SK-N-SH (cell line): ENCODE data around the gene CCDC87. TPM values are rescaled to one million over a fixed set of nuclear protein-coding genes. Genes with fewer than 3 reads are reported as not detected.

ENCODE experiments used
- CTCF ChIA-PET: fragments of 300-600, 350-600 bp; formaldehyde crosslinking; extraction: SDS; loops from one replicate; lab custom pipeline; 2021; lab: Yijun Ruan, JAX
- POLR2A ChIA-PET: fragments of 350-600 bp; sonication (Branson Sonifier 250); formaldehyde crosslinking; extraction: SDS; loops from one replicate; lab custom pipeline; 2020; ENCODE audit warnings: antibody characterized with exemption, inconsistent platforms; lab: Yijun Ruan, JAX
- DNase-seq: peaks from one replicate; pipeline ENCODE4 v3.0.0; 2012
- H2AFZ ChIP-seq: fragments of 200-600 bp; sonication (generic); 2 replicates; pipeline ENCODE4 v1.8.1; 2016; ENCODE audit warnings: antibody characterized with exemption, mild to moderate bottlenecking, low read depth
- H3F3A ChIP-seq: fragments of 200-600 bp; sonication (generic); replicated peaks from 2 replicates; pipeline ENCODE3; 2016; ENCODE audit warnings: antibody characterized with exemption, mild to moderate bottlenecking; ENCODE audit not compliant: insufficient read depth
- H3K27ac ChIP-seq, 2 experiments: fragments of 200-500 bp in 1 of 2; fragments of 200-600 bp in 1 of 2; sonication (Bioruptor generic) in 1 of 2; sonication (generic), shearing (Covaris generic) in 1 of 2; 2 replicates each; pipeline versions ENCODE4 v1.5.1 to v1.6.1; 2014 to 2016; ENCODE audit warnings: low read depth in 2 of 2, inconsistent platforms in 1 of 2, low read length in 1 of 2, mild to moderate bottlenecking in 1 of 2, mixed read lengths in 1 of 2
- H3K27me3 ChIP-seq: fragments of 200-600 bp; sonication (generic), shearing (Covaris generic); 2 replicates; pipeline ENCODE4 v1.6.1; 2016; ENCODE audit warnings: mixed run types; ENCODE audit not compliant: insufficient read depth
- H3K36me3 ChIP-seq, 2 experiments: fragments of 200-500 bp in 1 of 2; fragments of 200-600 bp in 1 of 2; sonication (Bioruptor generic) in 1 of 2; sonication (generic) in 1 of 2; replicated peaks in 1 of 2; 2 replicates each; pipeline versions ENCODE3 to v1.5.1; 2014 to 2016; ENCODE audit warnings: low read length in 1 of 2, mild to moderate bottlenecking in 1 of 2; ENCODE audit not compliant: insufficient read depth in 2 of 2, control insufficient read depth in 1 of 2
- H3K4me1 ChIP-seq, 2 experiments: fragments of 200-500 bp in 1 of 2; fragments of 200-600 bp in 1 of 2; sonication (Bioruptor generic) in 1 of 2; sonication (generic), shearing (Covaris generic) in 1 of 2; 2 replicates each; pipeline versions ENCODE4 v1.5.1 to v1.6.1; 2014 to 2016; ENCODE audit warnings: low read depth in 1 of 2, low read length in 1 of 2, mixed run types in 1 of 2; ENCODE audit not compliant: insufficient read depth in 2 of 2, control insufficient read depth in 1 of 2
- H3K4me2 ChIP-seq: fragments of 200-600 bp; sonication (generic), shearing (Covaris generic); 2 replicates; pipeline ENCODE4 v1.6.1; 2017; ENCODE audit warnings: mixed run types
- H3K4me3 ChIP-seq, 2 experiments: fragments of 200-500 bp in 1 of 2; fragments of 200-600 bp in 1 of 2; sonication (Bioruptor generic) in 1 of 2; sonication (generic), shearing (Covaris generic) in 1 of 2; 2 replicates each; pipeline versions ENCODE4 v1.5.1 to v1.8.1; 2014 to 2016; ENCODE audit warnings: low read depth in 2 of 2, inconsistent platforms in 1 of 2, low read length in 1 of 2, mild to moderate bottlenecking in 1 of 2, mixed read lengths in 1 of 2, moderate library complexity in 1 of 2
- H3K79me2 ChIP-seq: fragments of 200-600 bp; sonication (generic); 2 replicates; pipeline ENCODE4 v1.8.1; 2017; ENCODE audit warnings: mild to moderate bottlenecking; ENCODE audit not compliant: insufficient read depth
- H3K9ac ChIP-seq: fragments of 200-600 bp; sonication (generic); 2 replicates; pipeline ENCODE4 v1.6.1; 2017; ENCODE audit warnings: mixed run types
- H3K9me2 ChIP-seq: fragments of 200-600 bp; sonication (generic); 2 replicates; pipeline ENCODE4 v1.6.1; 2017; ENCODE audit warnings: mixed run types
- H3K9me3 ChIP-seq: fragments of 200-600 bp; sonication (generic); 2 replicates; pipeline ENCODE4 v1.6.1; 2017; ENCODE audit warnings: mixed run types, mild to moderate bottlenecking, moderate library complexity
- H4K20me1 ChIP-seq: fragments of 200-600 bp; sonication (generic); 2 replicates; pipeline ENCODE4 v1.6.1; 2017; ENCODE audit warnings: mild to moderate bottlenecking, mixed run types; ENCODE audit not compliant: insufficient read depth
- CHD2 ChIP-seq: fragments of 150-350 bp; IDR thresholded peaks from 2 replicates; pipeline ENCODE4 v1.6.1; 2018; ENCODE audit warnings: low read length; ENCODE audit not compliant: partially characterized antibody
- EP300 ChIP-seq, 2 experiments: IDR thresholded peaks; 2 replicates each; pipeline versions ENCODE4 v1.4.0 to v1.6.1; 2012; ENCODE audit warnings: borderline replicate concordance in 1 of 2, low read depth in 1 of 2, low read length in 1 of 2
- EZH2phosphoT487 ChIP-seq: fragments of 200-600 bp; sonication (generic); IDR thresholded peaks from 2 replicates; pipeline ENCODE4 v1.6.1; 2017; ENCODE audit warnings: low read depth, mixed run types, mild to moderate bottlenecking, antibody characterized with exemption, moderate library complexity, borderline replicate concordance
- FOSL2 ChIP-seq: IDR thresholded peaks from 2 replicates; pipeline ENCODE4 v1.4.0; 2012; ENCODE audit warnings: low read depth, mild to moderate bottlenecking, moderate library complexity, borderline replicate concordance
- MEF2A ChIP-seq: IDR thresholded peaks from 2 replicates; pipeline ENCODE4 v1.4.0; 2012; ENCODE audit warnings: low read depth, borderline replicate concordance
- MXI1 ChIP-seq: IDR thresholded peaks from 2 replicates; pipeline ENCODE4 v1.6.1; 2012; ENCODE audit warnings: mild to moderate bottlenecking, low read depth, low read length, improper control_type of control experiment
- NRF1 ChIP-seq: IDR thresholded peaks from 2 replicates; pipeline ENCODE4 v1.6.1; 2012; ENCODE audit warnings: low read depth, mild to moderate bottlenecking, low read length
- POLR2AphosphoS5 ChIP-seq: IDR thresholded peaks from 2 replicates; pipeline ENCODE4 v1.6.1; 2012; ENCODE audit warnings: low read depth, low read length
- RAD21 ChIP-seq: IDR thresholded peaks from 2 replicates; pipeline ENCODE4 v1.6.1; 2012; ENCODE audit warnings: mild to moderate bottlenecking, low read length
- RCOR1 ChIP-seq: fragments of 150-350 bp; IDR thresholded peaks from 2 replicates; pipeline ENCODE4 v1.6.1; 2017; ENCODE audit warnings: antibody characterized with exemption, low read length
- SMC3 ChIP-seq: IDR thresholded peaks from 2 replicates; pipeline ENCODE4 v1.6.1; 2012; ENCODE audit warnings: low read depth, low read length, improper control_type of control experiment
- TAF1 ChIP-seq: IDR thresholded peaks from 2 replicates; pipeline ENCODE4 v1.6.1; 2012; ENCODE audit warnings: low read depth, mild to moderate bottlenecking, low read length, moderate library complexity, borderline replicate concordance
- WGBS: methylation state at CpG from one replicate; pipeline ENCODE4 v1.1.6; 2017; ENCODE audit warnings: low lambda C conversion rate; 5-methylcytosine and 5-hydroxymethylcytosine counted together
- polyA plus RNA-seq, 3 experiments: library from polyadenylated mRNA; depleted of rRNA; stranded (reverse); fragments of >200 nt; gene quantifications; 2 replicates each; pipeline ENCODE4 v1.2.3, GENCODE V29; 2012
- TF ChIP-seq, protein P1 (sequence below): IDR thresholded peaks from 2 replicates; pipeline ENCODE4 v1.4.0; 2012; ENCODE audit warnings: low read depth, borderline replicate concordance
- TF ChIP-seq, protein P2 (sequence below): IDR thresholded peaks from 2 replicates; pipeline ENCODE4; 2012
- TF ChIP-seq, protein P3 (sequence below): IDR thresholded peaks from 2 replicates; pipeline ENCODE4 v1.6.1; 2012; ENCODE audit warnings: mild to moderate bottlenecking, low read depth, low read length, moderate library complexity
- TF ChIP-seq, protein P4 (sequence below): IDR thresholded peaks from 2 replicates; pipeline ENCODE4 v1.4.0; 2012; ENCODE audit warnings: low read depth, borderline replicate concordance
- TF ChIP-seq, protein P5 (sequence below): fragments of 150-350 bp; IDR thresholded peaks from 2 replicates; pipeline ENCODE4 v1.6.1; 2016; ENCODE audit warnings: mild to moderate bottlenecking, low read depth, low read length

CCDC87 gene
- polyA plus RNA-seq, 1 of the 3 experiments (the other 2 are of a cell fraction): 0.21 TPM

DNA sequence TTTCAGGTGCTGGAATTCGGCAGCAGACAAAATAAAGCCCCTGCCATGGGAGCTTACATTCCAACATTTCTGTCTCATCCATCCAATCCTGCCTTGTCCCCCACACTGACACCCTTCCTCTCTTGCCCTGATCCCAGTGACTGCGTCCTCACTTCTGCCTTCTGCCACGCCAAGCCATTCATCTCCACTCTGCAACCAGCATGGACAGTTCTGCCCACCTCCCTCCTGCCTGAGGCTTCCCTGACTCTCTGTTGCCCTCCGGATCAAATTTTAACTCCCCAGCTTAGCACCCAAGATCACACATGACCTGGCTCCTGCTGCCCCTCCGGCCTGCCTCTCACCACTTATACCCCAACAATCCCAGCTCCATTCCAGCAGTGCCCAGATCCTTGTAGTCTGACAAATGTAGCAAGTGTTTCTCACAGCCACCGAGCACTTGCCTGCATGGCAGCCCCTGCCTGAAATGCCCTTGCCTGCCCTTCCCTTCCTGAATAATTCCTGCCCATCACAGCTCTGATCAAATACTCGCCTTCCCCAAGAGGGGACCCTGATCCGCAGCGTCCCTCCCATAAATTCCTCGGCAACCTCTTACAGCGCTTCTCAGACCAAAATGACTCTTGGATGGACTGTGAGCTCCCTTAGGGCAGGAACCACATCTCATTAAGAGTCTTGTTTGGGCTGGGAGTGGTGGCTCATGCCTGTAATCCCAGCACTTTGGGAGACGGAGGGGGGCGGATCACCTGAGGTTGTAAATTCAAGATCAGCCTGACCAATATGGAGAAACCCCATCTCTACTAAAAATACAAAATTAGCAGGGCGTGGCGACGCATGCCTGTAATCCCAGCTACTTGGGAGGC lies 43.9 kb downstream of the CCDC87 start:
- ChIA-PET CTCF (interaction anchor here (0.9 to 1.5 kb wide), 4 partner anchors 9 to 159 kb away, joined by 3 to 5 read pairs (median 3); no protein-coding TSS in a partner anchor), POLR2A (no interaction called here)
- H3K9me3 ChIP-seq: no peaks in the 10 kb centered on the region
- H3K9me2 ChIP-seq: no peaks in the 10 kb centered on the region
- TF ChIP-seq MXI1 (no peak), TAF1 (no peak), EP300 (IDR thresholded peaks at IDR 0.05; ENCODE audit: borderline replicate concordance in 1 of 2, low read depth in 1 of 2, low read length in 1 of 2) (no peak), FOSL2 (no peak), RAD21 (no peak)
- TF ChIP-seq, protein P1, sequence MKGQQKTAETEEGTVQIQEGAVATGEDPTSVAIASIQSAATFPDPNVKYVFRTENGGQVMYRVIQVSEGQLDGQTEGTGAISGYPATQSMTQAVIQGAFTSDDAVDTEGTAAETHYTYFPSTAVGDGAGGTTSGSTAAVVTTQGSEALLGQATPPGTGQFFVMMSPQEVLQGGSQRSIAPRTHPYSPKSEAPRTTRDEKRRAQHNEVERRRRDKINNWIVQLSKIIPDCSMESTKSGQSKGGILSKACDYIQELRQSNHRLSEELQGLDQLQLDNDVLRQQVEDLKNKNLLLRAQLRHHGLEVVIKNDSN: no peak
- no peak for DNase-seq
- H3K27me3 ChIP-seq: no peaks in the 10 kb centered on the region
- peaks cover 4% of the 10 kb centered on the region for H3F3A ChIP-seq
- no peak overlapping the region for H2AFZ ChIP-seq
- no peak overlapping the region for H3K27ac ChIP-seq
- H3K36me3 ChIP-seq: no peaks in the 10 kb centered on the region
- peaks cover 7% of the 10 kb centered on the region for H3K79me2 ChIP-seq
- no peak overlapping the region for H3K4me2 ChIP-seq
- WGBS: 73% methylated on average over 16 of the region's 16 CpGs
- no peak overlapping the region for H3K4me3 ChIP-seq
- no peaks in the 10 kb centered on the region for H4K20me1 ChIP-seq
- peaks cover 0 to 4% of the 10 kb centered on the region in 2 experiments; a peak in 1 of 4 replicates for H3K4me1 ChIP-seq
- H3K9ac ChIP-seq: no peak overlapping the region

DNA sequence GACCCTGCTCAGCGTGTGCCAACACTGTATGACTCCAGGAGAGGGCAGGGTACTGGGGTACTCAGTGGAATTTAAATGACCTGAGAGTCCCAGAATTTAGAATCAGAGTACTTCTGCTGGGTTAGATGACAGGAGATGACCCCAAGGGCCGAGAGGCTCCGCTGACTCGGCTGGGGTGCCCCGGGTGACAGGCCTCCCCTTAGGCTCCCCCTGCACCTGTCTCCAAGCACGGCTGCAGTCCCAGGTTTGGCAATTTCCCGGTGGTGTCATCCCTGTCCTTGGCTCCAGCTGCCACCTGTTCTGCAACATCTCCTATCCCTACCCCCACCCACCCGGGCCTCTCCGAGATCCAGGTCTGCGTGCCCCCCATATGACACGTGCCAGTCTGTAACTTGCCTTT lies 44.8 kb downstream of the CCDC87 start:
- Histone ChIP-seq H3K9ac (no peak overlapping the region), H3K79me2 (peaks cover 7% of the 10 kb centered on the region), H3K36me3 (no peaks in the 10 kb centered on the region), H3K9me2 (no peaks in the 10 kb centered on the region), H3K4me1 (peaks cover 0 to 10% of the 10 kb centered on the region in 2 experiments; a peak in 1 of 4 replicates), H3K4me3 (no peak overlapping the region), H4K20me1 (no peaks in the 10 kb centered on the region), H3F3A (peaks cover 4% of the 10 kb centered on the region), H3K27ac (no peak overlapping the region), H3K27me3 (no peaks in the 10 kb centered on the region), H3K4me2 (no peak overlapping the region), H2AFZ (no peak overlapping the region), H3K9me3 (no peaks in the 10 kb centered on the region)
- ChIA-PET POLR2A (no interaction called here), CTCF (no interaction called here)
- DNase-seq: no peak
- WGBS: 76% methylated on average over 9 of the region's 11 CpGs
- TF ChIP-seq SMC3: no peak
- TF ChIP-seq EZH2phosphoT487: no peak
- TF ChIP-seq, protein P2, sequence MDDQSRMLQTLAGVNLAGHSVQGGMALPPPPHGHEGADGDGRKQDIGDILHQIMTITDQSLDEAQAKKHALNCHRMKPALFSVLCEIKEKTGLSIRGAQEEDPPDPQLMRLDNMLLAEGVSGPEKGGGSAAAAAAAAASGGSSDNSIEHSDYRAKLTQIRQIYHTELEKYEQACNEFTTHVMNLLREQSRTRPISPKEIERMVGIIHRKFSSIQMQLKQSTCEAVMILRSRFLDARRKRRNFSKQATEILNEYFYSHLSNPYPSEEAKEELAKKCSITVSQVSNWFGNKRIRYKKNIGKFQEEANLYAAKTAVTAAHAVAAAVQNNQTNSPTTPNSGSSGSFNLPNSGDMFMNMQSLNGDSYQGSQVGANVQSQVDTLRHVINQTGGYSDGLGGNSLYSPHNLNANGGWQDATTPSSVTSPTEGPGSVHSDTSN: no peak
- TF ChIP-seq RCOR1: no peak
- TF ChIP-seq EP300 (IDR thresholded peaks at IDR 0.05; ENCODE audit: borderline replicate concordance in 1 of 2, low read depth in 1 of 2, low read length in 1 of 2): no peak
- no peak for TF ChIP-seq MEF2A
- TF ChIP-seq, protein P3, sequence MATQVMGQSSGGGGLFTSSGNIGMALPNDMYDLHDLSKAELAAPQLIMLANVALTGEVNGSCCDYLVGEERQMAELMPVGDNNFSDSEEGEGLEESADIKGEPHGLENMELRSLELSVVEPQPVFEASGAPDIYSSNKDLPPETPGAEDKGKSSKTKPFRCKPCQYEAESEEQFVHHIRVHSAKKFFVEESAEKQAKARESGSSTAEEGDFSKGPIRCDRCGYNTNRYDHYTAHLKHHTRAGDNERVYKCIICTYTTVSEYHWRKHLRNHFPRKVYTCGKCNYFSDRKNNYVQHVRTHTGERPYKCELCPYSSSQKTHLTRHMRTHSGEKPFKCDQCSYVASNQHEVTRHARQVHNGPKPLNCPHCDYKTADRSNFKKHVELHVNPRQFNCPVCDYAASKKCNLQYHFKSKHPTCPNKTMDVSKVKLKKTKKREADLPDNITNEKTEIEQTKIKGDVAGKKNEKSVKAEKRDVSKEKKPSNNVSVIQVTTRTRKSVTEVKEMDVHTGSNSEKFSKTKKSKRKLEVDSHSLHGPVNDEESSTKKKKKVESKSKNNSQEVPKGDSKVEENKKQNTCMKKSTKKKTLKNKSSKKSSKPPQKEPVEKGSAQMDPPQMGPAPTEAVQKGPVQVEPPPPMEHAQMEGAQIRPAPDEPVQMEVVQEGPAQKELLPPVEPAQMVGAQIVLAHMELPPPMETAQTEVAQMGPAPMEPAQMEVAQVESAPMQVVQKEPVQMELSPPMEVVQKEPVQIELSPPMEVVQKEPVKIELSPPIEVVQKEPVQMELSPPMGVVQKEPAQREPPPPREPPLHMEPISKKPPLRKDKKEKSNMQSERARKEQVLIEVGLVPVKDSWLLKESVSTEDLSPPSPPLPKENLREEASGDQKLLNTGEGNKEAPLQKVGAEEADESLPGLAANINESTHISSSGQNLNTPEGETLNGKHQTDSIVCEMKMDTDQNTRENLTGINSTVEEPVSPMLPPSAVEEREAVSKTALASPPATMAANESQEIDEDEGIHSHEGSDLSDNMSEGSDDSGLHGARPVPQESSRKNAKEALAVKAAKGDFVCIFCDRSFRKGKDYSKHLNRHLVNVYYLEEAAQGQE: no peak
- TF ChIP-seq RAD21: no peak
- no peak for TF ChIP-seq POLR2AphosphoS5
- no peak for TF ChIP-seq TAF1
- no peak for TF ChIP-seq CHD2
- TF ChIP-seq, protein P4, sequence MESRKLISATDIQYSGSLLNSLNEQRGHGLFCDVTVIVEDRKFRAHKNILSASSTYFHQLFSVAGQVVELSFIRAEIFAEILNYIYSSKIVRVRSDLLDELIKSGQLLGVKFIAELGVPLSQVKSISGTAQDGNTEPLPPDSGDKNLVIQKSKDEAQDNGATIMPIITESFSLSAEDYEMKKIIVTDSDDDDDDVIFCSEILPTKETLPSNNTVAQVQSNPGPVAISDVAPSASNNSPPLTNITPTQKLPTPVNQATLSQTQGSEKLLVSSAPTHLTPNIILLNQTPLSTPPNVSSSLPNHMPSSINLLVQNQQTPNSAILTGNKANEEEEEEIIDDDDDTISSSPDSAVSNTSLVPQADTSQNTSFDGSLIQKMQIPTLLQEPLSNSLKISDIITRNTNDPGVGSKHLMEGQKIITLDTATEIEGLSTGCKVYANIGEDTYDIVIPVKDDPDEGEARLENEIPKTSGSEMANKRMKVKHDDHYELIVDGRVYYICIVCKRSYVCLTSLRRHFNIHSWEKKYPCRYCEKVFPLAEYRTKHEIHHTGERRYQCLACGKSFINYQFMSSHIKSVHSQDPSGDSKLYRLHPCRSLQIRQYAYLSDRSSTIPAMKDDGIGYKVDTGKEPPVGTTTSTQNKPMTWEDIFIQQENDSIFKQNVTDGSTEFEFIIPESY: no peak
- TF ChIP-seq, protein P5, sequence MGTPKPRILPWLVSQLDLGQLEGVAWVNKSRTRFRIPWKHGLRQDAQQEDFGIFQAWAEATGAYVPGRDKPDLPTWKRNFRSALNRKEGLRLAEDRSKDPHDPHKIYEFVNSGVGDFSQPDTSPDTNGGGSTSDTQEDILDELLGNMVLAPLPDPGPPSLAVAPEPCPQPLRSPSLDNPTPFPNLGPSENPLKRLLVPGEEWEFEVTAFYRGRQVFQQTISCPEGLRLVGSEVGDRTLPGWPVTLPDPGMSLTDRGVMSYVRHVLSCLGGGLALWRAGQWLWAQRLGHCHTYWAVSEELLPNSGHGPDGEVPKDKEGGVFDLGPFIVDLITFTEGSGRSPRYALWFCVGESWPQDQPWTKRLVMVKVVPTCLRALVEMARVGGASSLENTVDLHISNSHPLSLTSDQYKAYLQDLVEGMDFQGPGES: no peak
- no peak for TF ChIP-seq NRF1
